HG03060 (cell line): ENCODE results near the gene DPCD.
"Not testable (repeated sequence)": the region's sequence is repeated elsewhere in the genome, so short reads cannot be mapped to it uniquely, and the experiment has no call there.

ENCODE experiments used
- ATAC-seq: cut with Tn5 transposase; IDR thresholded peaks from one replicate; pipeline ENCODE4 v1.9.1; 2021; ENCODE audit warnings: low read depth, moderate number of reproducible peaks; ENCODE audit not compliant: unreplicated experiment

DPCD gene

DNA sequence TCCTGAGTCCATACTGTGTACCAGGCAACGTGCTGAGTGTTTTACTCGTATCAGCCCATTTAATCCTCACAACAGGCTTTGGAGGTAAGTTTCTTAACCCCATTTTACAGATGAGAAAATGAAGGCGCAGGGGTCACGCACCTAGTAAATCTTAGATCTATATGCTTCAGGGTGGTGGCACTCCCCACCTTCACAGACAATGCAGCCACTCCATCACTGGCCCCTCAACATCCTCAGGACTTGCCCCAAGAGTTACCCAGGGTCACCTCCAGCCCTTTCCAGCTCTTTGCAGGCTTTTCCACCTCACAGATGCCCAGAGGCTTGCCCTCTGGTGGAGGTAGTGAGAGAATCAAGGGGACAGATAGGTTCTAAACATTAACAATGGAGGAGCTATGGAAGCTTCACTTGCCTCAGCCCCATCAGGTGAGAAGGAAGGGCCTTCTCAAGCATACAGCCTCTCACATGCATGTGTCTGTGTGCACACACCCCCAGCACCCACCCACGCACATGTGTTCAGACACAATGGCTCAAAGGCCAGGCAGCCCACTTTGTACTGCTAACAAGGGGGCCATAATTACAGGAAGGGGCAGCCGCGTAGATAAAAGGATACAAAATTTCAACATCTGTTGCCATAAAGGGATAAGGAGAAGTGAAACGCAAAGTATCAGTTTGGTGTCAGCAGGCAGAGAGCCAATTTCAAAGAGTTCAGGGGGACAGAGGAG lies 29.1 kb downstream of the DPCD start:
- ATAC-seq, result no peak

GRCh38 chr10:101617824-101618568 lies 29.9 kb downstream of the DPCD start:
- ATAC-seq, result no peak

DNA sequence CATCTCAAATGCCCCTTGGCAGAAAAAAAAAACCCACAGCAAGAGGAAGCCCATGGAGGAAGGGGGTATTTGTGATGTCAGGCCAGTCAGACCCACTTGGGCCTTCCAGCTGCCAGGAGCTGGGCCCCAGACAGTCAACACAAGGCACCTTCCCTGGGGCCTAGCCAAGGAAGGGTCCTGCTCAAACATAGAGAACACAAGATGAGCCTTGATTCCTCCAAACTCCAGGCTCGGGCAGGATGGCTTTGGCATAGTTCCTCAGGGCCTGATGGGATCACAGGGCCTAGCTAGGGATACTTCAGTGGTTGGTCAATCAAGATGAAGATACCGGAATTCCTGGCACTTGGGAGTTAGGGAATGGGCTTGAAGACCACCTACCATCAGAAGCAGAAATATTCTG lies 30.8 kb downstream of the DPCD start:
- no peak for ATAC-seq

GRCh38 chr10:101619983-101620382 lies 31.9 kb downstream of the DPCD start:
- ATAC-seq, result no peak

- ATAC-seq, result no peak
These were observed 35.4 kb downstream of the DPCD start for GRCh38 chr10:101623528-101623927.

DNA sequence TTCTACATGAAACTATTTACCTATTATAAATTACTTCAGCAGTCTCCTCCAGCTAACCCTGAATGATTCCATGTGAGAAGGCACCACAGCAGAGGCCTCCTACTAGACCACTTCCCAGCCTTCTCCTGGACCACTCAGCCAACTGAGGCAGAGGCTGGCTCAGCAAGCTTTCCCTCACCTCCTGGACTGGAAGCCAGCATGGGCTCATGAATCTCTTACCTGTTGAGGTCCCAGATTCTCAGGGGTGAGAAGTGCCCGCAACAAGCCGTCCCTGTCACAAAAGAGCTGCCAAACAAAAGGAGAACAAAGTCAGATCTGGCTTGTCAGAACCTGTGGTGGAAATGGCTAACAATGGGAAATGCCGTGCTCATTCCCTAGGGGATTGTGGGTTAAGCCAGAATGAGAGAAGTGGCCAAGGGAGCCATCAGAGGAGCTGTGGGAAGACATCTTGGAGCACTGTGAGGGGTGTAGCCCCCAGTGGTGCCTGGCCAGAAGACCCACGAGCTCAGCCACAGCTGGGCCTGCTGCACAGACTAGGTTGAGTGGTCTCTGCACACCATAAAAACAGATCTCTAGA lies 36.5 kb downstream of the DPCD start:
- no peak for ATAC-seq

GRCh38 chr10:101625821-101626412 lies 37.8 kb downstream of the DPCD start:
- ATAC-seq, result no peak

DNA sequence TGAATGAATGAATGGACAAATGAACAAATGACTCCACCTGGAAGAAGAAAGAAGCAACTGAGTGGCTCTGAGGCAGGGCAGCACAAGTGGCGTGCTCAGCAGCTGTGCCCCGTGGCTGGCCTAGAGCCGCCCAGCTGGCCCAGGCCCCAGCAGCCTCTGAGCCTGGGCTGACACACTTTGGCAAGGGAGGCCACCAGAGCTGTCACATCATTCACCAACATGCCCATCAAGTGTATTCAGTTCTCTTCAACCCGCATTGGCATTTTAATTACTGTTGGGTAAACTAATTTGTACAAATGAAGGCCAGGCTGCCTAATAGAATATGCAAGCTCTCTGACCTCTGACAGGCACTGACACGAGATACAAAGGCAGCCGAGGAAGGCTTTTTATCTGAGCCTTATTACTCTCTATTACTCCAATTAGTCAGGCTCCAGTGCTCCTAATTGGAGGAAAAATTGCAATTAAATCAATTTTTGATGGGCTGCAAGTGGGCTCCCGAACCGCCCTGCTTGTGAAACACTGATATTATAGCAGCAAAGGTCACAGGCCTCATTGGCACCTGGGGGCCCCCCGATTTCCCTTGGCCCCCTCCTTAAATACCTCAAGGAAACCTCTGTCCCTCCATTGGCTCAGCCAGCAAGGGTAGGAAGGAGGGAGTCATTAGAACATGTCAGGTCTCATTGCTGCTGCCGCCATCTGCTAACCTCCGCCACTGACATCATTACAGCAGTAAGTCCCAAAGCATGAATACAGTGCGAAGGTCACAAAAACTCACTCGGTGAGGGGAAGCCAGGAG lies 41.9 kb downstream of the DPCD start:
- ATAC-seq, result no peak

- no peak for ATAC-seq
These were observed 42.5 kb downstream of the DPCD start for GRCh38 chr10:101630633-101630920.

DNA sequence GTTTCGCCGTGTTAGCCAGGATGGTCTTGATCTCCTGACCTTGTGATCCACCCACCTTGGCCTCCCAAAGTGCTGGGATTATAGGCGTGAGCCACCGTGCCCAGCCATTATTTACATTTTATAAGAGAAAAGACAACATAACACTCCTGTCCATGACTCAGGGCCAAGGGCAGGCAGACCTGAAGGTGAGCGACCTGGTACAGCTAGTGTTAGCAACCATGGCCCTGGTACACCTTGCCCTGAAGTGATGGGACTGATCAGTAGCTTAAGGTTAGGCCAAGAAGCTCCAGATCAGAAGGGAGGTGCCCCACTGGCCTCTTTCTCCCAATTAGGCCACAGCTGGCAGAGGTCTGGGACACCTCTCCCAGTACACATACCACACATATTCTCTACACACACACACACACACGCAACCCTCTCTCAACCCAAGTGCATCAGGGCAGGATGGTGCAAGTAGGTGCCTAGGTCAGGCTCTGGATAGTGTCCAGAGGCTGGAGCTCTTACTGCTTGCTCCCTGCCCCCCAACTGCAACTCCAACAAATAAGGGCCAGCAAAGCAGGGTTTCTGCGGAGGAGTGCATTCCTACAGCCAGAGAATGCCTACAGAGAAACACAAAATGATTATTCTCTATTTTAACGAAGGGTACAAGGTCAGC lies 43.8 kb downstream of the DPCD start:
- ATAC-seq, result no peak

- not testable (repeated sequence) for ATAC-seq
These were observed 45.4 kb downstream of the DPCD start for GRCh38 chr10:101633510-101633909.

GRCh38 chr10:101639141-101639900 lies 51.2 kb downstream of the DPCD start:
- ATAC-seq, result no peak

DNA sequence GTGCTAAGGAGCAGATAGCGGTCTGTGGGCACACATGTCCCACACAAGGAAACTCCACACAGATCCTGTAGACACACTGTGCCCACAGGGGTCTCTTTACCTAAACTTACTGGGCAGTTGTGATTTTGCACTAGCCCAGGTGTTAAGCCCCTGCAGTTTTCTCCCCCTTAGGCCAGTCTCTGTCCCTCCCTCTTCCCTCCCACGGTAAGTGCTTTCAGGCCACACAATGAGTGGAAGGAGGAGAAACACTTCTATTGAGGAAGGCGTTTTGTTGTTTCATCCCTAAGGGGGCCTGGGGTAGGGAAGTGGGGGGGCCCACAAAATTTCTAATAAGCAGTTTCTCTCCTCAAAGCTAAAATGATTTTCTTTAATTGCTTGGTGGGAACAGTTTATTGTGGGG lies 55.4 kb downstream of the DPCD start:
- ATAC-seq, result no peak

- no peak for ATAC-seq
These were observed 55.9 kb downstream of the DPCD start for GRCh38 chr10:101644002-101644401.

- no peak for ATAC-seq
These were observed 57.5 kb downstream of the DPCD start for GRCh38 chr10:101645659-101646058.

- no peak for ATAC-seq
These were observed 58.2 kb downstream of the DPCD start for GRCh38 chr10:101646364-101646763.

GRCh38 chr10:101647255-101647654 lies 59.1 kb downstream of the DPCD start:
- no peak for ATAC-seq

DNA sequence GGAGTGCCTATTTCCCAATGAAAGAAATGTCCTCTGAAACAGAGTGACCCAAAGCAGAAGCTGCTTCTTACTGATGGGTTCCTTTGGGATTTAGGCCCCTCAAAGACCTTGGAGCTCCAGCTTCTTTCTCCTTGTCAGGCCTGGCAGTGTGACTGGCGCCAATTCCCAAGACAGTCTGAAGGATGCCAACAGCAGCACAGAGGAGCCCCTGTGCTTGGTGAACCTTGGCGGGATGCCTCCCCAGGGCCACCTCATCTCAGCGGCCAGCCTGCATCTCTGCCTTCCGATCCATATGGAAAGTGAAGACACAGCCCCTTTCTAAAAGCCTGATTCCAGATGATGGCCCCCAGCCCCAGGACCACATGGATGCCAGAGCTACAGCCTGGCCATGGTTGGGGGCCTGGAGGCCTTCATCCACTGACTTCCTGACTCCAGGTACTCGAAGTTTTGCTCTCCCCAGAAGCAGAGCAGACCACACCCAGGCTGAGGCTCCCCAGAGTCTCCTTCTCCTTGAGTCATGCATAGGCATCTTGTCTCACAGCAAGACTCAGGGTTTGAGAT lies 61.5 kb downstream of the DPCD start:
- ATAC-seq, result no peak

DNA sequence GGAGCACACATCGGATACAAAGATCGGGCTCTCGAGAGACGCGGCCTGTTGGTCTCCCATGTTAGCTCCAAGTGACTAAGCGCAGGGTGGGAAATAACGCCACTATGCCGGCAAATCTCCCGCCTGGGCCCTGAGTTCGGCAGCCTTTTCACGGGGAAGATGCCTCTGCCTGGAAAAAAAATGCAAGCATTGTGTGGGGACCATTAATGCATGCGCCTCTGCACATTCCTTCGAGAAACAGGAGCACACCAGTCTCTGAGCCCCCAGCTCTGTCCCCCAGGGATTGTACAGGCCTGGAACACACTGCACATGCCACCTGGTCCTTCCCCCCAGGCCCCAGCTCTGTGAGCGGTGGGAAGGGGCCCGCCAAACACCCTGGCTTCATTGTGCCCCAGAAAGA lies 62.7 kb downstream of the DPCD start:
- ATAC-seq, result no peak
